ENCODE results near the gene PAPOLG. TPM values are rescaled to one million over a fixed set of nuclear protein-coding genes. Genes with fewer than 3 reads are reported as not detected.

PAPOLG gene
- total RNA-seq, 1 donor from 2014 or later: 60.8 TPM

DNA sequence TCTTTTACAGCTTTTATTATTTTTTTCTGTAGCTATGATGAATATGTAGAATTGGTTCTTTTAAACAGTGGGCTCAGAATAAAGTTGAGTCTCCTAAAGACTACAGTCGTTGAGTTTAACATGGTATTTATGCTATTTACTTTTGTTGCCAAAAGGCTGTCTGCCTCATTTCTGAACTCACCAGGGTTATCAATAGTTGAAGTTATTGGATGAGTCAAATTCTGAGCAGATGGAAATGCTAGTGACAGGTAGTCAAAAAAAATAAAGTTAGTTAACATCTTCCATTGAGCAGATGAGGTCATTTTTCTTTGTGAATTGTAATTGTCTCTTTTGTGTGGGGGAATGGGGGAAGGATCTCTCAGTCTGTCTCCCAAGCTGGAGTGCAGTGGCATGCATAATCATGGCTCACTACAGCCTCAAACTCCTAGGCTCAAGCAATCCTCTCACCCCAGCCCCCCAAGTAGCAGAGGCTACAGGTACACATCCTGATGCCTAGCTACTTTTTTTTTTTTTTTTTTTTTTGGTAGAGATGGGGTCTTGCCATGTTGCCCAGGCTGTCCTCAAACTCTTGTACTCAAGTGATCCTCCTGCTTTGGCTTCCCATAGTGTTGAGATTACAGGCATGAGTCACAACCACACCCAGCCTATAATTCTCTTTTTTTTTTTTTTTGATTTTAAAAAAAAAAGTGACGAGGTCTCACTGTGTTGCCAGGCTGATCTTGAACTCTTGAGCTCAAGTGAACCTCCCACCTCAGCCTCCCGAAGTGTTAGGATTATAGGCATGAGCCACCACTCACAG, 8.9 kb downstream of the PAPOLG start:
- DNase-seq (ENCODE audit: low spot score): no peak
- no peaks in the 10 kb centered on the region for H3K9me3 Mint-ChIP-seq
- Histone ChIP-seq H3F3A (ENCODE audit: low read depth) (no peaks in the 10 kb centered on the region), H3K4me1 (no peaks in the 10 kb centered on the region), H3K4me2 (no peak overlapping the region), H3K27ac (no peak overlapping the region), H3K9ac (no peak overlapping the region), H3K4me3 (no peak overlapping the region), H3K79me2 (ENCODE audit: low read depth) (peaks cover 52% of the 10 kb centered on the region), H2AFZ (replicated peaks) (no peak overlapping the region), H3K27me3 (no peaks in the 10 kb centered on the region), H3K36me3 (peaks cover 41% of the 10 kb centered on the region), H4K20me1 (ENCODE audit: low read depth) (peaks cover 34% of the 10 kb centered on the region), H3K9me3 (ENCODE audit: low read depth) (no peaks in the 10 kb centered on the region)
- H3K4me1 Mint-ChIP-seq: no peaks in the 10 kb centered on the region
- H3K36me3 Mint-ChIP-seq: peaks cover 41% of the 10 kb centered on the region
- TF ChIP-seq, protein P1, sequence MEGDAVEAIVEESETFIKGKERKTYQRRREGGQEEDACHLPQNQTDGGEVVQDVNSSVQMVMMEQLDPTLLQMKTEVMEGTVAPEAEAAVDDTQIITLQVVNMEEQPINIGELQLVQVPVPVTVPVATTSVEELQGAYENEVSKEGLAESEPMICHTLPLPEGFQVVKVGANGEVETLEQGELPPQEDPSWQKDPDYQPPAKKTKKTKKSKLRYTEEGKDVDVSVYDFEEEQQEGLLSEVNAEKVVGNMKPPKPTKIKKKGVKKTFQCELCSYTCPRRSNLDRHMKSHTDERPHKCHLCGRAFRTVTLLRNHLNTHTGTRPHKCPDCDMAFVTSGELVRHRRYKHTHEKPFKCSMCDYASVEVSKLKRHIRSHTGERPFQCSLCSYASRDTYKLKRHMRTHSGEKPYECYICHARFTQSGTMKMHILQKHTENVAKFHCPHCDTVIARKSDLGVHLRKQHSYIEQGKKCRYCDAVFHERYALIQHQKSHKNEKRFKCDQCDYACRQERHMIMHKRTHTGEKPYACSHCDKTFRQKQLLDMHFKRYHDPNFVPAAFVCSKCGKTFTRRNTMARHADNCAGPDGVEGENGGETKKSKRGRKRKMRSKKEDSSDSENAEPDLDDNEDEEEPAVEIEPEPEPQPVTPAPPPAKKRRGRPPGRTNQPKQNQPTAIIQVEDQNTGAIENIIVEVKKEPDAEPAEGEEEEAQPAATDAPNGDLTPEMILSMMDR (IDR thresholded peaks at IDR 0.05): no peak
- TF ChIP-seq EZH2phosphoT487 (IDR thresholded peaks at IDR 0.05): no peak
- no peak overlapping the region for H3K4me3 Mint-ChIP-seq
- no peaks in the 10 kb centered on the region for H3K27me3 Mint-ChIP-seq (ENCODE audit: insufficient read depth, low read depth)
- no peak overlapping the region for H3K27ac Mint-ChIP-seq

DNA sequence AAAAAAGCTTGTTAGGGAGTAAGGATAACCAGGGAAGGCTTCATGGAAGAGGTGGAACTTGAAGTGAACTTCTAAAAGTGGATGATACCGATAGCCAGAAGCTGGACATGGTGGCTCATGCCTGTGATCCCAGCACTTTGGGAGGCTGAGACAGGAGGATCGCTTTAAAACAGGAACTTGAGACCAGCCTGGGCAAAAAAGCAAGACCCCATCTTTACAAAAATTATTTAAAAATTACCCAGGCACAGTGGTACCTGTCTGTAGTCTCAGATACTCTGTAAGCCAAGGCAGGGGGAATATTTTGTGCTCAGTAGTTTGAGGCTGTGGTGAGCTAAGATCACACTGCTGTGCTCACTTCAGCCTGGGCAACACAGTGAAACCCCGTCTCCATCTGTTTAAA, 10.2 kb downstream of the PAPOLG start:
- Histone ChIP-seq H4K20me1 (ENCODE audit: low read depth) (peaks cover 28% of the 10 kb centered on the region), H3K27ac (no peak overlapping the region), H3K9me3 (ENCODE audit: low read depth) (no peaks in the 10 kb centered on the region), H3K4me2 (no peak overlapping the region), H3K4me1 (no peaks in the 10 kb centered on the region), H3K79me2 (ENCODE audit: low read depth) (peaks cover 38% of the 10 kb centered on the region), H2AFZ (replicated peaks) (no peak overlapping the region), H3K4me3 (no peak overlapping the region), H3F3A (ENCODE audit: low read depth) (no peaks in the 10 kb centered on the region), H3K27me3 (no peaks in the 10 kb centered on the region), H3K9ac (no peak overlapping the region), H3K36me3 (peaks cover 34% of the 10 kb centered on the region)
- TF ChIP-seq EZH2 (IDR thresholded peaks at IDR 0.05) (no peak), EZH2phosphoT487 (IDR thresholded peaks at IDR 0.05) (no peak)
- TF ChIP-seq, protein P1 (IDR thresholded peaks at IDR 0.05): no peak
- no peak overlapping the region for H3K27ac Mint-ChIP-seq
- H3K4me3 Mint-ChIP-seq: no peak overlapping the region
- DNase-seq (ENCODE audit: low spot score): no peak
- no peaks in the 10 kb centered on the region for H3K9me3 Mint-ChIP-seq
- no peaks in the 10 kb centered on the region for H3K4me1 Mint-ChIP-seq
- H3K27me3 Mint-ChIP-seq (ENCODE audit: insufficient read depth, low read depth): no peaks in the 10 kb centered on the region
- H3K36me3 Mint-ChIP-seq: peaks cover 35% of the 10 kb centered on the region

DNA sequence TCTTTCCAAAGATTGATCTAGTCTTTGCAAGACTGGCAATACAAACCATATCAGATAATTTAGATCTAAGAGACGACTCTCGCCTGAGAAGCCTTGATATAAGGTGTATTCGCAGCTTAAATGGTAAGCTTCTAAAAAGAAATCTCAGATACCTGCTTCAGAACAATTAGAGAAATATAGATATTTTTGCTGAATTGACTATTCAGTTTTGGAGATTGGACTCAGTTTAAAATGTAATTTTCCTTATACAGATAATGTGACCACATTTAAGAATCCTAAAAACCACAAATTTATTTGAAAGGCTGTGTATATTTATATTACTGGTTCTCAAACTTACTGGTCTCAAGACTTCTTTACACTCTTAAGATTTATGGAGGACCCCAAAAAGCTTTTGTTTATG, 15.4 kb downstream of the PAPOLG start:
- no peak overlapping the region for H3K27ac ChIP-seq
- no peaks in the 10 kb centered on the region for H3F3A ChIP-seq (ENCODE audit: low read depth)
- peaks cover under 1% of the 10 kb centered on the region for H4K20me1 ChIP-seq (ENCODE audit: low read depth)
- H3K9me3 ChIP-seq (ENCODE audit: low read depth): no peaks in the 10 kb centered on the region
- Mint-ChIP-seq H3K4me3 (no peak overlapping the region), H3K27me3 (ENCODE audit: insufficient read depth, low read depth) (peaks cover 3% of the 10 kb centered on the region), H3K27ac (no peak overlapping the region), H3K4me1 (no peaks in the 10 kb centered on the region), H3K9me3 (no peaks in the 10 kb centered on the region), H3K36me3 (peaks cover 29% of the 10 kb centered on the region)
- H3K4me3 ChIP-seq: no peak overlapping the region
- TF ChIP-seq EZH2 (IDR thresholded peaks at IDR 0.05) (no peak), EZH2phosphoT487 (IDR thresholded peaks at IDR 0.05) (no peak)
- TF ChIP-seq, protein P1 (IDR thresholded peaks at IDR 0.05): no peak
- H3K4me2 ChIP-seq: no peak overlapping the region
- no peaks in the 10 kb centered on the region for H3K4me1 ChIP-seq
- H3K9ac ChIP-seq: no peak overlapping the region
- H3K79me2 ChIP-seq (ENCODE audit: low read depth): peaks cover 2% of the 10 kb centered on the region
- peaks cover 40% of the 10 kb centered on the region for H3K36me3 ChIP-seq
- H3K27me3 ChIP-seq: no peaks in the 10 kb centered on the region
- no peak for DNase-seq (ENCODE audit: low spot score)
- no peak overlapping the region for H2AFZ ChIP-seq (replicated peaks)
